GM18907 (cell line): Measurements from ENCODE around the gene LASP1.
"Not testable (repeated sequence)": the region's sequence is repeated elsewhere in the genome, so short reads cannot be mapped to it uniquely, and the experiment has no call there.

Source experiments
- ATAC-seq: cut with Tn5 transposase; IDR thresholded peaks from one replicate; pipeline ENCODE4 v1.9.1; 2021; ENCODE audit warnings: mild to moderate bottlenecking, moderate library complexity; ENCODE audit not compliant: unreplicated experiment

The LASP1 gene

GRCh38 chr17:38925263-38925995, 55.6 kb downstream of the LASP1 start, which contains the start of gene LASP1NB:
Gene LASP1NB, plus strand, starts transcription at chr17:38925614.
- no peak for ATAC-seq

GRCh38 chr17:38926293-38927070, 56.6 kb downstream of the LASP1 start:
- ATAC-seq = no peak

- not testable (repeated sequence) for ATAC-seq
These were observed 60.9 kb downstream of the LASP1 start for GRCh38 chr17:38930782-38931181.

- ATAC-seq = not testable (repeated sequence)
These were observed 64.1 kb downstream of the LASP1 start for GRCh38 chr17:38933962-38934361.

- ATAC-seq = no peak
These were observed 70.1 kb downstream of the LASP1 start for GRCh38 chr17:38939987-38940386.

- no peak for ATAC-seq
These were observed 70.5 kb downstream of the LASP1 start for GRCh38 chr17:38940404-38940803.

- ATAC-seq = no peak
These were observed 73.0 kb downstream of the LASP1 start for GRCh38 chr17:38942696-38943334.

GRCh38 chr17:38943607-38944006, 73.7 kb downstream of the LASP1 start:
- ATAC-seq = no peak

- no peak for ATAC-seq
These were observed 77.3 kb downstream of the LASP1 start for GRCh38 chr17:38947189-38947588.

- not testable (repeated sequence) for ATAC-seq
These were observed 83.9 kb downstream of the LASP1 start for GRCh38 chr17:38953800-38954199.

GRCh38 chr17:38958326-38958725, 88.5 kb downstream of the LASP1 start:
- no peak for ATAC-seq

- ATAC-seq = no peak
These were observed 88.9 kb downstream of the LASP1 start for GRCh38 chr17:38958756-38959155.

- no peak for ATAC-seq
These were observed 89.7 kb downstream of the LASP1 start for GRCh38 chr17:38959508-38959907.

- no peak for ATAC-seq
These were observed 90.5 kb downstream of the LASP1 start for GRCh38 chr17:38960402-38960801.

- ATAC-seq = no peak
These were observed 91.6 kb downstream of the LASP1 start for GRCh38 chr17:38961413-38961812.

GRCh38 chr17:38967290-38967738, 97.5 kb downstream of the LASP1 start, which contains the start of gene FBXO47:
Gene FBXO47, minus strand, starts transcription at chr17:38967403. Its CDS starts 4,378 bp downstream, at chr17:38963025.
- no peak for ATAC-seq

GRCh38 chr17:38969281-38969680, 99.4 kb downstream of the LASP1 start:
- no peak for ATAC-seq

- no peak for ATAC-seq
These were observed 100.3 kb downstream of the LASP1 start for GRCh38 chr17:38970128-38970527.

- no peak for ATAC-seq
These were observed 100.9 kb downstream of the LASP1 start for GRCh38 chr17:38970804-38971203.
